Esophagus squamous epithelium (tissue), 4 donors: ENCODE measurements around the gene PLXNA3.

Experiments
- CTCF ChIP-seq, 6 experiments: fragments of 450-650 bp in 4 of 6; fragments of 200-600 bp in 2 of 6; sonication (generic) in 2 of 6; IDR thresholded peaks; one replicate each; pipeline ENCODE4 v1.5.1; 2016 to 2019; ENCODE audit warnings: antibody characterized with exemption in 6 of 6, mild to moderate bottlenecking in 4 of 6, moderate library complexity in 4 of 6
- POLR2A ChIP-seq, 4 donors: fragments of 450-650 bp; IDR thresholded peaks; one replicate each; pipeline ENCODE4 v1.6.1; 2017; ENCODE audit warnings: antibody characterized with exemption in 4 of 4, mild to moderate bottlenecking in 4 of 4, moderate library complexity in 3 of 4

GRCh38 chrX:154505734-154506133 is 47.7 kb downstream of the PLXNA3 start:
- TF ChIP-seq POLR2A (IDR thresholded peaks at IDR 0.05) (no peak), CTCF (IDR thresholded peaks at IDR 0.05) (no peak)
